GM12892 (cell line): ENCODE data around the gene FGD4.

Experiments used
- POLR2A ChIP-seq: IDR thresholded peaks from 2 replicates; pipeline ENCODE4 v1.6.1; 2011; ENCODE audit warnings: low read depth, low read length, control low read depth
- POLR2AphosphoS5 ChIP-seq: IDR thresholded peaks from 2 replicates; pipeline ENCODE4 v1.6.1; 2011; ENCODE audit warnings: low read depth, low read length, control low read depth
- TAF1 ChIP-seq: IDR thresholded peaks from 2 replicates; pipeline ENCODE4 v1.6.1; 2011; ENCODE audit warnings: low read depth, mild to moderate bottlenecking, control low read depth, low read length, borderline replicate concordance

DNA sequence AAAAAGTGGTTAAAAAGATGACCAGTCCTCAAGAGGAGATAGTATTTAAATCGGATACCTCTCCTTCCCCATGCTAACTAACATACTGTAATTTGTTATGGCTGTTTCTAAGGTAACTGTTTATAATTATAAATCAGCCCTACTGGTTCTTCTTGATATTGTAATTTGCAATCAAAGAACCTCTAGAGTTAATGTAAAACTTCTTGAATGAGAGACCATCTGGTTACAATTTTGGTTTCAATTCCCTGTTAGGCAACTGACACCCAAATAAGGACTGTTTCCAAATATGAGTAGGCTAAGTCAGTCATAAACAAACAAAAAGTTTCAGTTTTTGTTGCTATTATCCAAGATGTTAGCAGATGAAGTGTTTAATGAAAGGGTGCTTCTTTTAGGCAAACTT lies 159.5 kb downstream of the FGD4 start:
- no peak for TF ChIP-seq POLR2AphosphoS5
- TF ChIP-seq POLR2A = no peak
- TF ChIP-seq TAF1 = no peak
